Spleen (tissue), 11 donors: ENCODE data around the gene PREPL. TPM values are rescaled to one million over a fixed set of nuclear protein-coding genes. Genes with fewer than 3 reads are reported as not detected.

Source experiments
- DNase-seq: peaks from one replicate; pipeline ENCODE4 v3.0.0-alpha.2; 2020
- H3K27ac ChIP-seq, 8 donors: fragments of 200-600 bp; sonication (generic) in 7 of 8; 1 replicate in 4 of 8; 2 replicates in 4 of 8; pipeline versions ENCODE4 v1.5.0 to v1.8.0; 2016 to 2021; ENCODE audit warnings: inconsistent platforms in 4 of 8, mild to moderate bottlenecking in 4 of 8, moderate library complexity in 1 of 8
- H3K27me3 ChIP-seq, 7 donors: fragments of 200-600 bp; sonication (generic) in 6 of 7; replicated peaks in 1 of 7; 1 replicate in 4 of 7; 2 replicates in 3 of 7; pipeline versions ENCODE4 v1.5.0 to v1.8.0; 2016 to 2021; ENCODE audit warnings: inconsistent platforms in 3 of 7, mild to moderate bottlenecking in 1 of 7
- H3K36me3 ChIP-seq, 6 donors: fragments of 200-600 bp; sonication (generic) in 5 of 6; 1 replicate in 4 of 6; 2 replicates in 2 of 6; pipeline versions ENCODE4 v1.5.0 to v1.8.0; 2016 to 2021; ENCODE audit warnings: inconsistent platforms in 2 of 6
- H3K4me1 ChIP-seq, 6 donors: fragments of 200-600 bp; sonication (generic) in 5 of 6; 1 replicate in 3 of 6; 2 replicates in 3 of 6; pipeline versions ENCODE4 v1.5.0 to v1.8.0; 2016 to 2021; ENCODE audit warnings: inconsistent platforms in 3 of 6
- H3K4me3 ChIP-seq, 8 donors: fragments of 200-600 bp; sonication (generic) in 7 of 8; 1 replicate in 4 of 8; 2 replicates in 4 of 8; pipeline versions ENCODE4 v1.5.0 to v1.8.0; 2016 to 2021; ENCODE audit warnings: inconsistent platforms in 4 of 8, mild to moderate bottlenecking in 4 of 8, moderate library complexity in 2 of 8
- H3K9me3 ChIP-seq, 8 donors: fragments of 200-600 bp; sonication (generic) in 7 of 8; 1 replicate in 4 of 8; 2 replicates in 4 of 8; pipeline versions ENCODE4 v1.5.0 to v1.8.0; 2016 to 2021; ENCODE audit warnings: inconsistent platforms in 4 of 8
- CTCF ChIP-seq, 11 experiments: fragments of 200-600 bp in 7 of 11; fragments of 450-650 bp in 4 of 11; sonication (generic) in 4 of 11; IDR thresholded peaks in 8 of 11; conservative IDR thresholded peaks in 3 of 11; 1 replicate in 7 of 11; 2 replicates in 4 of 11; pipeline versions ENCODE4 v1.4.0 to v1.8.0; 2016 to 2021; ENCODE audit warnings: antibody characterized with exemption in 11 of 11, inconsistent platforms in 4 of 11, mild to moderate bottlenecking in 1 of 11
- POLR2A ChIP-seq, 3 donors: fragments of 450-650 bp; IDR thresholded peaks; one replicate each; pipeline ENCODE4 v1.5.1; 2017; ENCODE audit warnings: antibody characterized with exemption in 3 of 3, mild to moderate bottlenecking in 1 of 3
- POLR2AphosphoS5 ChIP-seq, 3 donors: sonication (generic); formaldehyde crosslinking; IDR thresholded peaks; one replicate each; pipeline ENCODE4 v1.5.1; 2017; ENCODE audit warnings: antibody characterized with exemption in 3 of 3
- WGBS, 5 donors: extraction: QIAGEN DNeasy Blood & Tissue Kit in 3 of 5; methylation state at CpG; one replicate each; pipeline versions ENCODE4 v1.1.5 to v1.1.7; 2013 to 2018; 5-methylcytosine and 5-hydroxymethylcytosine counted together
- intact Hi-C: fragments of 100-400 bp; cut with DNase I; formaldehyde crosslinking; loops from one replicate; pipeline ENCODE4 v1.15.0; 2023; ENCODE audit warnings: low total_unique reads
- polyA plus RNA-seq, 3 donors: library from polyadenylated mRNA; stranded (reverse); fragments of 200-250 nt; gene quantifications; one replicate each; pipeline ENCODE4 v1.2.1, GENCODE V29; 2013
- total RNA-seq, 7 donors: library from RNA; depleted of rRNA in 3 of 7; stranded (reverse); fragments of >200 nt in 3 of 7; fragmentation: NEBNext Ultra II Directional in 4 of 7; extraction: Animal tissue kit (Norgen Biotek cat#: 25700) in 4 of 7; gene quantifications; one replicate each; pipeline versions ENCODE4 v1.1.0 to v1.2.1, GENCODE V29; 2016 to 2021
- donor health status: healthy with polysubstance abuse.
- donor health status: DM: no; HTN: no; CAD: no; lungs with moderate emphysema.
- donor health status: DM: no; HTN: no; CAD: no.
- donor health status: Bipolar disorder and iron deficiency.
- donor health status: healthy.
- donor health status: DM: no; HTN: no; CAD: no.
- donor health status: DM: yes; HTN: yes; CAD: no.

PREPL gene
- total and polyA plus RNA-seq, 10 donors, result 4.0 to 34.4 (median 26.5) TPM

- H3K36me3 ChIP-seq, result no peaks in the 10 kb centered on the region
- H3K4me1 ChIP-seq, result no peaks in the 10 kb centered on the region
- no peak overlapping the region for H3K4me3 ChIP-seq
- intact Hi-C loops, result no loop called here
- TF ChIP-seq POLR2AphosphoS5 (IDR thresholded peaks at IDR 0.05), result no peak
- no peak for TF ChIP-seq CTCF (IDR thresholded peaks at IDR 0.05 in 8 of 11, conservative IDR thresholded peaks at IDR 0.05 in 3 of 11)
- TF ChIP-seq POLR2A (IDR thresholded peaks at IDR 0.05), result no peak
- H3K9me3 ChIP-seq, result no peaks in the 10 kb centered on the region
- no peaks in the 10 kb centered on the region for H3K27me3 ChIP-seq
- 70 to 90% (median 71%) methylated on average over 3 of the region's 3 CpGs for WGBS, 5 donors
- no peak for DNase-seq
- H3K27ac ChIP-seq, result no peak overlapping the region
Observed at GRCh38 chr2:44273076-44273475, 88.2 kb downstream of the PREPL start.

DNA sequence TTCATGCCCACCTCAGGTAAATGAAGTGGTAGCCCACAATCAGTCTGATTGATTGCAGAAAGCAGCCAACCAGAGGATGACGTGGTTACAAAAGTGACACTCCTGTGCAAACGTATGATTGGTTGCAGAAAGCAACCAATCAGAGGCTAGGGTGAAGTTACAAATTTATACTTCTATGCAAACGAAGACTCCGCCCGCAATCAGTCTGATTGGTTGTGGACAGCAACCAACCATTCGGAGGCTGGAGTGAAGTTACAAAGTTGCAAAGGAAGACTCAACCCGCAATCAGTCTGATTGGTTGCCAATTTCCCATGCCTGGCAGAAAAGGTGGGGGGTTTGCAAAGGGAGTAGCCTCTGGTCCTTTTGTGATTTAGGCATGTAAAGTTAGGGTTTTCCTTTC lies 90.0 kb downstream of the PREPL start:
- intact Hi-C loops, result no loop called here
- Histone ChIP-seq H3K4me1 (no peaks in the 10 kb centered on the region), H3K36me3 (no peaks in the 10 kb centered on the region), H3K9me3 (no peaks in the 10 kb centered on the region), H3K27ac (no peak overlapping the region), H3K27me3 (no peaks in the 10 kb centered on the region), H3K4me3 (no peak overlapping the region)
- TF ChIP-seq POLR2AphosphoS5 (IDR thresholded peaks at IDR 0.05) (no peak), POLR2A (IDR thresholded peaks at IDR 0.05) (no peak), CTCF (IDR thresholded peaks at IDR 0.05 in 8 of 11, conservative IDR thresholded peaks at IDR 0.05 in 3 of 11) (no peak)
- WGBS, 5 donors, result 94 to 96% (median 94%) methylated on average over 7 of the region's 7 CpGs
- DNase-seq, result no peak

- H3K4me1 ChIP-seq, result no peaks in the 10 kb centered on the region
- intact Hi-C loops, result no loop called here
- H3K36me3 ChIP-seq, result no peaks in the 10 kb centered on the region
- H3K9me3 ChIP-seq, result no peaks in the 10 kb centered on the region
- 64 to 88% (median 82%) methylated on average over 1 of the region's 1 CpG for WGBS, 5 donors
- DNase-seq, result no peak
- H3K4me3 ChIP-seq, result no peak overlapping the region
- H3K27me3 ChIP-seq, result no peaks in the 10 kb centered on the region
- TF ChIP-seq POLR2A (IDR thresholded peaks at IDR 0.05) (no peak), POLR2AphosphoS5 (IDR thresholded peaks at IDR 0.05) (no peak), CTCF (IDR thresholded peaks at IDR 0.05 in 8 of 11, conservative IDR thresholded peaks at IDR 0.05 in 3 of 11) (no peak)
- H3K27ac ChIP-seq, result no peak overlapping the region
Observed at GRCh38 chr2:44269831-44270230, 91.5 kb downstream of the PREPL start.

- no peaks in the 10 kb centered on the region for H3K4me1 ChIP-seq
- H3K27ac ChIP-seq, result no peak overlapping the region
- no peaks in the 10 kb centered on the region for H3K27me3 ChIP-seq
- no peaks in the 10 kb centered on the region for H3K9me3 ChIP-seq
- TF ChIP-seq CTCF (IDR thresholded peaks at IDR 0.05 in 8 of 11, conservative IDR thresholded peaks at IDR 0.05 in 3 of 11), result no peak
- TF ChIP-seq POLR2A (IDR thresholded peaks at IDR 0.05), result no peak
- no peak for TF ChIP-seq POLR2AphosphoS5 (IDR thresholded peaks at IDR 0.05)
- H3K36me3 ChIP-seq, result no peaks in the 10 kb centered on the region
- no peak for DNase-seq
- intact Hi-C loops, result no loop called here
- WGBS, 5 donors, result 70 to 93% (median 89%) methylated on average over 7 of the region's 7 CpGs
- H3K4me3 ChIP-seq, result no peak overlapping the region
Observed at GRCh38 chr2:44267796-44268648, 93.3 kb downstream of the PREPL start.
